ENCODE data around the gene RFX2.
"Not testable (repeated sequence)": the region's sequence is repeated elsewhere in the genome, so short reads cannot be mapped to it uniquely, and the experiment has no call there.

Gene RFX2

GRCh38 chr19:5988517-5989387 lies 121.5 kb downstream of the RFX2 start:
- no peak for DNase-seq

GRCh38 chr19:5987077-5987818 lies 123.1 kb downstream of the RFX2 start:
- DNase-seq = peak; percentile 82

- DNase-seq = not testable (repeated sequence)
Observed at GRCh38 chr19:5985837-5986236, 124.5 kb downstream of the RFX2 start.

GRCh38 chr19:5985098-5985783 lies 125.1 kb downstream of the RFX2 start:
- DNase-seq = peak; percentile 65

GRCh38 chr19:5984600-5984999 lies 125.7 kb downstream of the RFX2 start:
- DNase-seq = peak; percentile 18

- no peak for DNase-seq
Observed at GRCh38 chr19:5983367-5983955, 126.8 kb downstream of the RFX2 start.

- DNase-seq = peak; percentile 22
Observed at GRCh38 chr19:5978606-5979552, 131.4 kb downstream of the RFX2 start.

- peak; percentile 99 for DNase-seq
Observed at GRCh38 chr19:5977785-5978605, 132.3 kb downstream of the RFX2 start, which contains the start of gene RANBP3. Gene RANBP3, minus strand, starts transcription at chr19:5978140. Its CDS starts 58 bp downstream, at chr19:5978082.

- no peak for DNase-seq
Observed at GRCh38 chr19:5977222-5977784, 133.0 kb downstream of the RFX2 start.

- no peak for DNase-seq
Observed at GRCh38 chr19:5976768-5977167, 133.5 kb downstream of the RFX2 start.

GRCh38 chr19:5975388-5975728 lies 134.9 kb downstream of the RFX2 start:
- no peak for DNase-seq

GRCh38 chr19:5974721-5975387 lies 135.4 kb downstream of the RFX2 start:
- DNase-seq = no peak

- DNase-seq = no peak
Observed at GRCh38 chr19:5973867-5974635, 136.2 kb downstream of the RFX2 start.

- DNase-seq = no peak
Observed at GRCh38 chr19:5973376-5973775, 136.9 kb downstream of the RFX2 start.

- no peak for DNase-seq
Observed at GRCh38 chr19:5972355-5972731, 138.0 kb downstream of the RFX2 start.

- DNase-seq = peak; percentile 55
Observed at GRCh38 chr19:5971714-5972354, 138.5 kb downstream of the RFX2 start.

- no peak for DNase-seq
Observed at GRCh38 chr19:5969476-5969875, 140.8 kb downstream of the RFX2 start.
